H1 (cell line): ENCODE data around the gene PCDHA12. TPM values are rescaled to one million over a fixed set of nuclear protein-coding genes. Genes with fewer than 3 reads are reported as not detected.

ENCODE experiments used
- CTCF ChIA-PET: fragments of 300-600 bp; sonication (Branson Sonifier 250); formaldehyde crosslinking; loops from one replicate; lab custom pipeline; 2021; ENCODE audit not compliant: partially characterized antibody; lab: Charles Lee
- POLR2A ChIA-PET: fragments of 300-600 bp; sonication (Branson Sonifier 250); formaldehyde crosslinking; loops from one replicate; lab custom pipeline; 2021; ENCODE audit warnings: inconsistent platforms; ENCODE audit not compliant: partially characterized antibody; lab: Charles Lee
- DNase-seq, 2 experiments: peaks; one replicate each; pipeline versions ENCODE4 v3.0.0 to v3.0.0-alpha.2; 2010 to 2022; ENCODE audit warnings: low spot score in 2 of 2, low read depth in 1 of 2, mixed read lengths in 1 of 2
- FAIRE-seq: peaks from 2 replicates; lab custom pipeline; 2011; peaks lifted over from hg19 to GRCh38; lab: Jason Lieb, UNC
- H2AFZ ChIP-seq: 2 replicates; pipeline ENCODE4 v1.8.1; 2012; ENCODE audit warnings: low read length, inconsistent platforms
- H2AK5ac ChIP-seq: 2 replicates; pipeline ENCODE4 v1.6.1; 2013; ENCODE audit warnings: low read depth, low read length
- H2BK120ac ChIP-seq: replicated peaks from 2 replicates; pipeline ENCODE3; 2013; ENCODE audit warnings: low read depth, low read length, inconsistent platforms
- H2BK12ac ChIP-seq: 2 replicates; pipeline ENCODE4 v1.6.1; 2013; ENCODE audit warnings: low read depth, low read length
- H2BK15ac ChIP-seq: 2 replicates; pipeline ENCODE4 v1.6.1; 2013; ENCODE audit warnings: low read length
- H2BK20ac ChIP-seq: 2 replicates; pipeline ENCODE4 v1.6.1; 2013; ENCODE audit warnings: low read length
- H2BK5ac ChIP-seq: 2 replicates; pipeline ENCODE4 v1.6.1; 2013; ENCODE audit warnings: low read depth, low read length
- H3K14ac ChIP-seq: 2 replicates; pipeline ENCODE4 v1.6.1; 2013; ENCODE audit warnings: inconsistent platforms; ENCODE audit not compliant: insufficient read length
- H3K18ac ChIP-seq: 2 replicates; pipeline ENCODE4 v1.6.1; 2013; ENCODE audit warnings: low read length; ENCODE audit errors: extremely low read depth
- H3K23ac ChIP-seq: 2 replicates; pipeline ENCODE4 v1.6.1; 2013; ENCODE audit warnings: inconsistent platforms; ENCODE audit not compliant: insufficient read length
- H3K23me2 ChIP-seq: 2 replicates; pipeline ENCODE4 v1.6.1; 2013; ENCODE audit warnings: low read depth, low read length
- H3K27ac ChIP-seq: 2 replicates; pipeline ENCODE4 v1.6.1; 2011; ENCODE audit warnings: low read depth, low read length, inconsistent platforms
- H3K27me3 ChIP-seq, 4 experiments: replicated peaks in 1 of 4; 1 replicate in 1 of 4; 2 replicates in 3 of 4; pipeline versions ENCODE4 v1.6.1 to v1.8.1; 2011 to 2013; ENCODE audit warnings: low read length in 3 of 4, mild to moderate bottlenecking in 3 of 4, inconsistent platforms in 2 of 4, mixed read lengths in 2 of 4, moderate library complexity in 1 of 4; ENCODE audit not compliant: control insufficient read depth in 3 of 4, insufficient read depth in 3 of 4; ENCODE audit errors: extremely low read depth in 1 of 4
- H3K36me3 ChIP-seq, 4 experiments: 2 replicates each; pipeline versions ENCODE4 v1.6.1 to v1.8.1; 2011 to 2013; ENCODE audit warnings: mild to moderate bottlenecking in 4 of 4, low read length in 3 of 4, moderate library complexity in 2 of 4, control low read depth in 1 of 4, inconsistent platforms in 1 of 4; ENCODE audit not compliant: insufficient read depth in 4 of 4, control insufficient read depth in 2 of 4
- H3K4ac ChIP-seq: replicated peaks from 2 replicates; pipeline ENCODE3; 2013; ENCODE audit warnings: low read length, low read depth, mixed read lengths, inconsistent platforms; ENCODE audit not compliant: insufficient read length
- H3K4me1 ChIP-seq, 4 experiments: replicated peaks in 1 of 4; 1 replicate in 1 of 4; 2 replicates in 3 of 4; pipeline versions ENCODE4 v1.6.1 to v1.8.1; 2011 to 2013; ENCODE audit warnings: low read length in 3 of 4, inconsistent platforms in 2 of 4, mixed read lengths in 1 of 4; ENCODE audit not compliant: insufficient read depth in 4 of 4, control insufficient read depth in 3 of 4
- H3K4me2 ChIP-seq, 2 experiments: 2 replicates each; pipeline versions ENCODE4 v1.6.1 to v1.8.1; 2011 to 2013; ENCODE audit warnings: low read depth in 2 of 2, low read length in 2 of 2, control low read depth in 1 of 2, inconsistent platforms in 1 of 2, mild to moderate bottlenecking in 1 of 2; ENCODE audit not compliant: insufficient read depth in 1 of 2
- H3K4me3 ChIP-seq, 4 experiments: fragments of 200-600, 300-600 bp in 1 of 4; sonication (generic), shearing (Covaris generic), sonication (Bioruptor Twin) in 1 of 4; 2 replicates each; pipeline versions ENCODE4 v1.5.1 to v1.8.1; 2011 to 2016; ENCODE audit warnings: low read length in 4 of 4, low read depth in 3 of 4, control low read depth in 2 of 4, inconsistent platforms in 2 of 4, mild to moderate bottlenecking in 2 of 4, mixed read lengths in 1 of 4, moderate library complexity in 1 of 4; ENCODE audit not compliant: insufficient read depth in 2 of 4; ENCODE audit errors: extremely low read depth in 1 of 4
- H3K56ac ChIP-seq: replicated peaks from 2 replicates; pipeline ENCODE3; 2013; ENCODE audit warnings: low read depth, mild to moderate bottlenecking, mixed read lengths, low read length, inconsistent platforms; ENCODE audit not compliant: insufficient read length
- H3K79me1 ChIP-seq: 2 replicates; pipeline ENCODE4 v1.6.1; 2013; ENCODE audit warnings: low read depth, low read length, control low read depth
- H3K79me2 ChIP-seq, 2 experiments: 2 replicates each; pipeline versions ENCODE4 v1.6.1 to v1.8.1; 2012 to 2013; ENCODE audit warnings: low read length in 2 of 2, mild to moderate bottlenecking in 2 of 2, inconsistent platforms in 1 of 2; ENCODE audit not compliant: insufficient read depth in 2 of 2, control insufficient read depth in 1 of 2
- H3K9ac ChIP-seq, 4 experiments: replicated peaks in 1 of 4; 1 replicate in 1 of 4; 2 replicates in 3 of 4; pipeline versions ENCODE4 v1.6.1 to v1.8.1; 2011 to 2013; ENCODE audit warnings: low read depth in 3 of 4, low read length in 3 of 4, control low read depth in 2 of 4, mild to moderate bottlenecking in 2 of 4, moderate library complexity in 2 of 4, inconsistent platforms in 1 of 4; ENCODE audit errors: extremely low read depth in 1 of 4
- H3K9me3 ChIP-seq, 2 experiments: 2 replicates each; pipeline versions ENCODE4 v1.6.1 to v1.8.1; 2012 to 2013; ENCODE audit warnings: mild to moderate bottlenecking in 2 of 2, moderate library complexity in 2 of 2, control low read depth in 1 of 2, inconsistent platforms in 1 of 2, low read depth in 1 of 2, low read length in 1 of 2, mixed read lengths in 1 of 2; ENCODE audit not compliant: insufficient read depth in 2 of 2
- H4K20me1 ChIP-seq, 2 experiments: replicated peaks in 1 of 2; 2 replicates each; pipeline versions ENCODE3 to v1.8.1; 2011 to 2013; ENCODE audit warnings: inconsistent platforms in 2 of 2, low read length in 2 of 2, mild to moderate bottlenecking in 1 of 2; ENCODE audit not compliant: insufficient read depth in 2 of 2, control insufficient read depth in 1 of 2
- H4K5ac ChIP-seq: 2 replicates; pipeline ENCODE4 v1.6.1; 2013; ENCODE audit warnings: low read length, low read depth, mixed read lengths, inconsistent platforms; ENCODE audit not compliant: insufficient read length
- H4K8ac ChIP-seq: 2 replicates; pipeline ENCODE4 v1.8.0; 2013; ENCODE audit warnings: mild to moderate bottlenecking, moderate library complexity, low read length, inconsistent platforms; ENCODE audit not compliant: insufficient read depth; ENCODE audit errors: extremely low read depth
- H4K91ac ChIP-seq: replicated peaks from 2 replicates; pipeline ENCODE3; 2013; ENCODE audit warnings: low read length, mixed read lengths, inconsistent platforms; ENCODE audit not compliant: insufficient read length
- BCL11A ChIP-seq, 2 experiments: IDR thresholded peaks; one replicate each; pipeline ENCODE4 v1.6.1; 2011; ENCODE audit warnings: low read depth in 2 of 2, low read length in 2 of 2, mild to moderate bottlenecking in 2 of 2
- CBX8 ChIP-seq: fragments of 300-800, 300-1000 bp; sonication (generic); IDR thresholded peaks from 2 replicates; pipeline ENCODE4 v1.7.1; 2016; ENCODE audit warnings: low read depth, low read length, borderline replicate concordance
- EP300 ChIP-seq, 2 experiments: IDR thresholded peaks; 1 replicate in 1 of 2; 2 replicates in 1 of 2; pipeline ENCODE4 v1.6.1; 2011 to 2012; ENCODE audit warnings: low read depth in 2 of 2, low read length in 2 of 2, mild to moderate bottlenecking in 2 of 2, borderline replicate concordance in 1 of 2, inconsistent platforms in 1 of 2, moderate library complexity in 1 of 2
- HDAC2 ChIP-seq, 2 experiments: fragments of 300-600 bp in 1 of 2; sonication (generic) in 1 of 2; IDR thresholded peaks; 2 replicates each; pipeline ENCODE4 v1.6.1; 2011 to 2012; ENCODE audit warnings: low read depth in 2 of 2, low read length in 2 of 2, mild to moderate bottlenecking in 2 of 2, moderate library complexity in 2 of 2, borderline replicate concordance in 1 of 2, inconsistent platforms in 1 of 2
- JUN ChIP-seq: IDR thresholded peaks from 2 replicates; pipeline ENCODE4 v1.6.1; 2011; ENCODE audit warnings: low read depth, mild to moderate bottlenecking, improper control_type of control experiment, low read length
- JUND ChIP-seq: IDR thresholded peaks from 2 replicates; pipeline ENCODE4 v1.6.1; 2011; ENCODE audit warnings: mild to moderate bottlenecking, improper control_type of control experiment, low read length
- MAFK ChIP-seq: IDR thresholded peaks from 2 replicates; pipeline ENCODE4 v1.6.1; 2012; ENCODE audit warnings: low read depth, mild to moderate bottlenecking, improper control_type of control experiment, low read length
- NRF1 ChIP-seq: IDR thresholded peaks from 2 replicates; pipeline ENCODE4 v1.6.1; 2011; ENCODE audit warnings: mild to moderate bottlenecking, low read depth, low read length, improper control_type of control experiment
- POLR2AphosphoS5 ChIP-seq: IDR thresholded peaks from 2 replicates; pipeline ENCODE4 v1.6.1; 2011; ENCODE audit warnings: low read depth, low read length
- RXRA ChIP-seq: IDR thresholded peaks from 2 replicates; pipeline ENCODE4 v1.6.1; 2011; ENCODE audit warnings: low read depth, mild to moderate bottlenecking, low read length, moderate library complexity; ENCODE audit not compliant: insufficient read depth
- SP4 ChIP-seq: IDR thresholded peaks from 2 replicates; pipeline ENCODE4 v1.6.1; 2012; ENCODE audit warnings: low read length, inconsistent platforms
- TBP ChIP-seq: IDR thresholded peaks from 2 replicates; pipeline ENCODE4 v1.6.1; 2011; ENCODE audit warnings: low read depth, low read length, improper control_type of control experiment
- WGBS, 2 experiments: shearing (Covaris generic) in 1 of 2; methylation state at CpG; one replicate each; pipeline versions ENCODE4 v1.1.6 to v1.1.7; 2013 to 2015; ENCODE audit warnings: low lambda C conversion rate in 2 of 2, mixed read lengths in 2 of 2, inconsistent platforms in 1 of 2, low coverage in 1 of 2, missing lambda C conversion rate in 1 of 2; ENCODE audit not compliant: insufficient replicate concordance in 2 of 2, insufficient coverage in 1 of 2, insufficient read length in 1 of 2; ENCODE audit errors: extremely low coverage in 1 of 2, missing lambda C conversion rate in 1 of 2; 5-methylcytosine and 5-hydroxymethylcytosine counted together
- polyA plus RNA-seq, 7 experiments: library from polyadenylated mRNA; depleted of rRNA in 3 of 7; stranded (reverse) in 5 of 7; unstranded in 2 of 7; fragments of >200 nt in 5 of 7; fragments of 200-250 nt in 2 of 7; gene quantifications; 1 replicate in 5 of 7; 2 replicates in 1 of 7; 4 replicates in 1 of 7; pipeline versions ENCODE4 v1.2.1 to v1.2.3, GENCODE V29; 2011 to 2013; ENCODE audit warnings: missing spikeins in 2 of 7, mixed read lengths in 2 of 7
- total RNA-seq: library from RNA; stranded (reverse); fragmentation: NEBNext Ultra II Directional; extraction: Animal tissue kit (Norgen Biotek cat#: 25700); gene quantifications from 2 replicates; pipeline ENCODE4 v1.2.1, GENCODE V29; 2021

PCDHA12 gene
- total and polyA plus RNA-seq, 2 of the 8 experiments (the other 6 are each of a cell fraction or from before 2014, with no cell fraction given) = 4.2 to 9.3 TPM

DNA sequence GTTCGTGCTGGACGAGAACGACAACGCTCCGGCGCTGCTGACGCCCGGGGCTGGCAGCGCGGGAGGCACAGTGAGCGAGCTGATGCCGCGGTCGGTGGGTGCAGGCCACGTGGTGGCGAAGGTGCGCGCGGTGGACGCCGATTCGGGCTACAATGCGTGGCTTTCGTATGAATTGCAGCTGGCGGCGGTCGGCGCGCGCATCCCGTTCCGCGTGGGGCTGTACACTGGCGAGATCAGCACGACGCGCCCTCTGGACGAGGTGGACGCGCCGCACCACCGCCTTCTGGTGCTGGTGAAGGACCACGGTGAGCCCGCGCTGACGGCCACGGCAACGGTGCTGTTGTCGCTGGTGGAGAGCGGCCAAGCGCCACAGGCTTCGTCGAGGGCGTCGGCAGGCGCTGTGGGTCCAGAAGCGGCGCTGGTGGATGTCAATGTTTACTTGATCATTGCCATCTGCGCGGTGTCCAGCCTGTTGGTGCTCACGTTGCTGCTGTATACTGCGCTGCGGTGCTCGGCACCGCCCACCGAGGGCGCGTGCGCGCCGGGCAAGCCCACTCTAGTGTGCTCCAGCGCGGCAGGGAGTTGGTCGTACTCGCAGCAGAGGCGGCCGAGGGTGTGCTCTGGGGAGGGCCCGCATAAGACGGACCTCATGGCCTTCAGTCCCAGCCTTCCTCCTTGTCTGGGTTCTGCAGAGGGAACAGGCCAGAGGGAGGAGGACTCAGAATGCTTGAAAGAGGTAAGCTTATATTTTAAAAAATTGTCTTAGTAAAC, 9.0 kb downstream of the PCDHA12 start:
- CTCF ChIA-PET = interaction anchor here (0.6 to 7.5 kb wide), 15 partner anchors 10 to 298 kb away, joined by 3 to 95 read pairs (median 8); partner anchors contain the start of genes PCDHA4, PCDHAC1, PCDHB1 and PCDHB16
- H4K5ac ChIP-seq = no peak overlapping the region
- TF ChIP-seq POLR2AphosphoS5 = no peak
- no peak for TF ChIP-seq SP4
- no peak for TF ChIP-seq JUND
- no peak for TF ChIP-seq CBX8
- TF ChIP-seq JUN = no peak
- no peak for TF ChIP-seq RXRA
- TF ChIP-seq EP300 (IDR thresholded peaks at IDR 0.05; ENCODE audit: borderline replicate concordance in 1 of 2, low read depth in 2 of 2, low read length in 2 of 2) = no peak
- TF ChIP-seq TBP = no peak
- no peak for TF ChIP-seq MAFK
- no peak for TF ChIP-seq BCL11A (IDR thresholded peaks at IDR 0.05; ENCODE audit: low read depth in 2 of 2, low read length in 2 of 2)
- no peak for TF ChIP-seq NRF1
- TF ChIP-seq HDAC2 (IDR thresholded peaks at IDR 0.05; ENCODE audit: borderline replicate concordance in 1 of 2, low read depth in 2 of 2, low read length in 2 of 2) = no peak

More for the DNA sequence above, 9.0 kb downstream of the PCDHA12 start:
- Histone ChIP-seq H3K36me3 (peaks cover 0 to 5% (median 0%) of the 10 kb centered on the region in 4 experiments; a peak in 1 of 8 replicates), H3K79me2 (no peaks in the 10 kb centered on the region; a peak in 1 of 4 replicates), H2BK12ac (no peak overlapping the region), H3K4me2 (no peak overlapping the region), H2AFZ (no peak overlapping the region), H2BK20ac (no peak overlapping the region), H3K56ac (no peak overlapping the region), H2BK120ac (no peak overlapping the region), H2AK5ac (no peak overlapping the region), H3K9ac (no peak overlapping the region), H3K4ac (no peak overlapping the region), H3K27me3 (no peaks in the 10 kb centered on the region), H3K27ac (no peak overlapping the region), H3K4me1 (no peaks in the 10 kb centered on the region), H3K23me2 (no peaks in the 10 kb centered on the region), H3K4me3 (no peak overlapping the region), H4K20me1 (peaks cover 0 to 5% of the 10 kb centered on the region in 2 experiments), H3K79me1 (no peaks in the 10 kb centered on the region; the same call in 1 of the 2 replicates), H3K9me3 (no peaks in the 10 kb centered on the region; a peak in 1 of 4 replicates), H2BK5ac (no peak overlapping the region), H3K23ac (no peak overlapping the region), H3K18ac (no peak overlapping the region), H3K14ac (no peak overlapping the region), H4K91ac (no peak overlapping the region), H4K8ac (peak overlapping the region; percentile 5; the same call in 1 of the 2 replicates), H2BK15ac (no peak overlapping the region)
- 97% methylated on average over 74 of the region's 79 CpGs; no CpG with 5 or more reads in 1 of the 2 experiments for WGBS, 2 experiments
- FAIRE-seq (no peak), DNase-seq (no peak)
- POLR2A ChIA-PET = interaction anchor here (0.7 to 2.7 kb wide), 2 partner anchors 42 to 156 kb away, joined by 3 to 17 read pairs; partner anchors contain the start of gene PCDHAC1
